Measurements from ENCODE around the gene AMACR.

The AMACR gene

GRCh38 chr5:34007201-34007620, 639 bp downstream of the AMACR start:
- DNase-seq (ENCODE audit: low spot score): no peak

- DNase-seq (ENCODE audit: low spot score): no peak
These were observed 2.2 kb downstream of the AMACR start for GRCh38 chr5:34005681-34006080.

- no peak for DNase-seq (ENCODE audit: low spot score)
These were observed 2.6 kb downstream of the AMACR start for GRCh38 chr5:34005211-34005610.

- no peak for DNase-seq (ENCODE audit: low spot score)
These were observed 3.9 kb downstream of the AMACR start for GRCh38 chr5:34003941-34004340.

GRCh38 chr5:34002629-34003328, 5.1 kb downstream of the AMACR start:
- no peak for DNase-seq (ENCODE audit: low spot score)

GRCh38 chr5:34001241-34001841, 6.5 kb downstream of the AMACR start:
- DNase-seq (ENCODE audit: low spot score): no peak

- no peak for DNase-seq (ENCODE audit: low spot score)
These were observed 7.9 kb downstream of the AMACR start for GRCh38 chr5:33999978-34000377.

GRCh38 chr5:33997331-33997983, 10.4 kb downstream of the AMACR start:
- peak; percentile 45 for DNase-seq (ENCODE audit: low spot score)

GRCh38 chr5:33995865-33996264, 12.0 kb downstream of the AMACR start:
- no peak for DNase-seq (ENCODE audit: low spot score)

- DNase-seq (ENCODE audit: low spot score): no peak
These were observed 13.0 kb downstream of the AMACR start for GRCh38 chr5:33994845-33995244.

GRCh38 chr5:33992864-33993263, 15.0 kb downstream of the AMACR start:
- no peak for DNase-seq (ENCODE audit: low spot score)

GRCh38 chr5:33985447-33985846, 22.4 kb downstream of the AMACR start:
- no peak for DNase-seq (ENCODE audit: low spot score)

- DNase-seq (ENCODE audit: low spot score): no peak
These were observed 23.2 kb downstream of the AMACR start, which contains the start of gene SLC45A2 for GRCh38 chr5:33984671-33985124. TSS of gene SLC45A2 (minus strand) at chr5:33984693. CDS start at chr5:33984583, 110 bp downstream.

GRCh38 chr5:33984178-33984577, 23.7 kb downstream of the AMACR start:
- no peak for DNase-seq (ENCODE audit: low spot score)

GRCh38 chr5:33981408-33982162, 26.3 kb downstream of the AMACR start:
- no peak for DNase-seq (ENCODE audit: low spot score)

GRCh38 chr5:33980030-33980429, 27.8 kb downstream of the AMACR start:
- DNase-seq (ENCODE audit: low spot score): no peak

- no peak for DNase-seq (ENCODE audit: low spot score)
These were observed 29.5 kb downstream of the AMACR start for GRCh38 chr5:33978306-33978705.

GRCh38 chr5:33976307-33976706, 31.5 kb downstream of the AMACR start:
- no peak for DNase-seq (ENCODE audit: low spot score)

GRCh38 chr5:33975852-33976251, 32.0 kb downstream of the AMACR start:
- DNase-seq (ENCODE audit: low spot score): no peak

GRCh38 chr5:33973271-33973670, 34.6 kb downstream of the AMACR start:
- DNase-seq (ENCODE audit: low spot score): no peak

GRCh38 chr5:33969572-33970452, 38.0 kb downstream of the AMACR start:
- DNase-seq (ENCODE audit: low spot score): no peak

Data from CD4-positive, alpha-beta T cell treated with Interleukin-6 at 100 ng/mL for 8 hours (primary cell).